Measurements from ENCODE around the gene SULT1C4. TPM values are rescaled to one million over a fixed set of nuclear protein-coding genes. Genes with fewer than 3 reads are reported as not detected.

SULT1C4 gene
- total and polyA plus RNA-seq, 2 experiments from 2014 or later, result 0.87 to 2.1 TPM

DNA sequence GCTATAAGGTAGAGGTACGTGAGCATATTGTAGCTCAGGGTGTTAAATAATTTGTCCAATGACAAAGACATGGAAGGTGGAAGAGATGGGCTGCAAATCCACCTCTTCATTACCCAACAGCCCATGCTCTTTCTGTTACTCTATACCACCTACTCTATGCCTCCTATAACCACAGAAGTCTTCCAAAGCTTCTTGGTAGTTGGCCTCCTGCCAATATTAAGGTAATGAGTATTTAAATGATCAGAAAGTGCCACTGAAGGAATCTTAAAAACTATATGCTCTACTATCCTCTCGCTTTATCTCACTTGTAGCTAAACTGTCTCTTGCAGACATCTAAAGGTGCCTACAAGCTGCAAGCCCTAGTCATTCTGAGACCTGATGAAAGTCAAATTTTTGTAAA, 48.0 kb upstream of the SULT1C4 start (continued):
- TF ChIP-seq, protein P1, sequence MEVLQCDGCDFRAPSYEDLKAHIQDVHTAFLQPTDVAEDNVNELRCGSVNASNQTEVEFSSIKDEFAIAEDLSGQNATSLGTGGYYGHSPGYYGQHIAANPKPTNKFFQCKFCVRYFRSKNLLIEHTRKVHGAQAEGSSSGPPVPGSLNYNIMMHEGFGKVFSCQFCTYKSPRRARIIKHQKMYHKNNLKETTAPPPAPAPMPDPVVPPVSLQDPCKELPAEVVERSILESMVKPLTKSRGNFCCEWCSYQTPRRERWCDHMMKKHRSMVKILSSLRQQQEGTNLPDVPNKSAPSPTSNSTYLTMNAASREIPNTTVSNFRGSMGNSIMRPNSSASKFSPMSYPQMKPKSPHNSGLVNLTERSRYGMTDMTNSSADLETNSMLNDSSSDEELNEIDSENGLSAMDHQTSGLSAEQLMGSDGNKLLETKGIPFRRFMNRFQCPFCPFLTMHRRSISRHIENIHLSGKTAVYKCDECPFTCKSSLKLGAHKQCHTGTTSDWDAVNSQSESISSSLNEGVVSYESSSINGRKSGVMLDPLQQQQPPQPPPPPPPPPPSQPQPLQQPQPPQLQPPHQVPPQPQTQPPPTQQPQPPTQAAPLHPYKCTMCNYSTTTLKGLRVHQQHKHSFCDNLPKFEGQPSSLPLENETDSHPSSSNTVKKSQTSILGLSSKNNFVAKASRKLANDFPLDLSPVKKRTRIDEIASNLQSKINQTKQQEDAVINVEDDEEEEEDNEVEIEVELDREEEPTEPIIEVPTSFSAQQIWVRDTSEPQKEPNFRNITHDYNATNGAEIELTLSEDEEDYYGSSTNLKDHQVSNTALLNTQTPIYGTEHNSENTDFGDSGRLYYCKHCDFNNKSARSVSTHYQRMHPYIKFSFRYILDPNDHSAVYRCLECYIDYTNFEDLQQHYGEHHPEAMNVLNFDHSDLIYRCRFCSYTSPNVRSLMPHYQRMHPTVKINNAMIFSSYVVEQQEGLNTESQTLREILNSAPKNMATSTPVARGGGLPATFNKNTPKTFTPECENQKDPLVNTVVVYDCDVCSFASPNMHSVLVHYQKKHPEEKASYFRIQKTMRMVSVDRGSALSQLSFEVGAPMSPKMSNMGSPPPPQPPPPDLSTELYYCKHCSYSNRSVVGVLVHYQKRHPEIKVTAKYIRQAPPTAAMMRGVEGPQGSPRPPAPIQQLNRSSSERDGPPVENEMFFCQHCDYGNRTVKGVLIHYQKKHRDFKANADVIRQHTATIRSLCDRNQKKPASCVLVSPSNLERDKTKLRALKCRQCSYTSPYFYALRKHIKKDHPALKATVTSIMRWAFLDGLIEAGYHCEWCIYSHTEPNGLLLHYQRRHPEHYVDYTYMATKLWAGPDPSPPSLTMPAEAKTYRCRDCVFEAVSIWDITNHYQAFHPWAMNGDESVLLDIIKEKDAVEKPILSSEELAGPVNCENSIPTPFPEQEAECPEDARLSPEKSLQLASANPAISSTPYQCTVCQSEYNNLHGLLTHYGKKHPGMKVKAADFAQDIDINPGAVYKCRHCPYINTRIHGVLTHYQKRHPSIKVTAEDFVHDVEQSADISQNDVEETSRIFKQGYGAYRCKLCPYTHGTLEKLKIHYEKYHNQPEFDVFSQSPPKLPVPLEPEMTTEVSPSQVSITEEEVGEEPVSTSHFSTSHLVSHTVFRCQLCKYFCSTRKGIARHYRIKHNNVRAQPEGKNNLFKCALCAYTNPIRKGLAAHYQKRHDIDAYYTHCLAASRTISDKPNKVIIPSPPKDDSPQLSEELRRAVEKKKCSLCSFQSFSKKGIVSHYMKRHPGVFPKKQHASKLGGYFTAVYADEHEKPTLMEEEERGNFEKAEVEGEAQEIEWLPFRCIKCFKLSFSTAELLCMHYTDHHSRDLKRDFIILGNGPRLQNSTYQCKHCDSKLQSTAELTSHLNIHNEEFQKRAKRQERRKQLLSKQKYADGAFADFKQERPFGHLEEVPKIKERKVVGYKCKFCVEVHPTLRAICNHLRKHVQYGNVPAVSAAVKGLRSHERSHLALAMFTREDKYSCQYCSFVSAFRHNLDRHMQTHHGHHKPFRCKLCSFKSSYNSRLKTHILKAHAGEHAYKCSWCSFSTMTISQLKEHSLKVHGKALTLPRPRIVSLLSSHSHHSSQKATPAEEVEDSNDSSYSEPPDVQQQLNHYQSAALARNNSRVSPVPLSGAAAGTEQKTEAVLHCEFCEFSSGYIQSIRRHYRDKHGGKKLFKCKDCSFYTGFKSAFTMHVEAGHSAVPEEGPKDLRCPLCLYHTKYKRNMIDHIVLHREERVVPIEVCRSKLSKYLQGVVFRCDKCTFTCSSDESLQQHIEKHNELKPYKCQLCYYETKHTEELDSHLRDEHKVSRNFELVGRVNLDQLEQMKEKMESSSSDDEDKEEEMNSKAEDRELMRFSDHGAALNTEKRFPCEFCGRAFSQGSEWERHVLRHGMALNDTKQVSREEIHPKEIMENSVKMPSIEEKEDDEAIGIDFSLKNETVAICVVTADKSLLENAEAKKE (CRISPR knock-in tag; IDR thresholded peaks at IDR 0.05), result no peak
- TF ChIP-seq STAT1 (IDR thresholded peaks at IDR 0.05; ENCODE audit: unreplicated experiment), result no peak
- no peak for TF ChIP-seq POLR2AphosphoS5 (IDR thresholded peaks at IDR 0.05; ENCODE audit: low read depth)

DNA sequence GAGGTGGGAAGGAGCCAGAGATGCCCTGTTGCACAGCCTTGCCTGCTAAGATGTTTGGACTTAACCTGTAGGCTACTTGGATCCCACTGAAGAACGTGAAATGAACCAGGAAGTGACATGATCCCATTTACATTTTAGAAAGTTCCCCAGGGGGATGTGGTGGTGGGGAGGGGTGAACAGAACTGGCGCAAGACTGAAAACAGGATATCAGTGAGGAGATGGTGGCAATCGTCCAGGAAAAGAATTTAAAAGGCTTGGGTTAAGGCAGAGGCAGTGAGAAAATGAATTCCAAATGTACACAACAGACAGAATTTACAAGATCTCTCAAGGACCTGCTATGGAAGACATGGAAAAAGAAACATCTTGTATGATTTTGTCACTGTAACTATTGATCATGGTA, 46.8 kb upstream of the SULT1C4 start:
- Histone ChIP-seq H3K4me1 (ENCODE audit: insufficient read depth) (no peaks in the 10 kb centered on the region), H3K4me3 (no peak overlapping the region), H2AFZ (0 out of 2 replicates have a peak overlapping the region, but pooled peaks have one; percentile 47), H3K9me2 (ENCODE audit: insufficient read depth) (peaks cover 12% of the 10 kb centered on the region; the same call in 1 of the 2 replicates), H3F3A (replicated peaks; ENCODE audit: low read depth) (no peaks in the 10 kb centered on the region), H3K27ac (ENCODE audit: low read depth) (no peak overlapping the region), H3K4me2 (no peak overlapping the region), H4K20me1 (replicated peaks; ENCODE audit: insufficient read depth) (no peaks in the 10 kb centered on the region), H3K36me3 (ENCODE audit: insufficient read depth) (no peaks in the 10 kb centered on the region), H3K27me3 (ENCODE audit: insufficient read depth) (no peaks in the 10 kb centered on the region), H3K79me2 (replicated peaks; ENCODE audit: insufficient read depth) (no peaks in the 10 kb centered on the region)
- Mint-ChIP-seq H3K27me3 (ENCODE audit: insufficient read depth, low read depth, poor library complexity) (no peaks in the 10 kb centered on the region), H3K4me1 (no peaks in the 10 kb centered on the region), H3K27ac (no peak overlapping the region), H3K4me3 (no peak overlapping the region), H3K9me3 (no peaks in the 10 kb centered on the region; the same call in 2 of the 3 replicates), H3K36me3 (ENCODE audit: low read depth) (no peaks in the 10 kb centered on the region)
- DNase-seq (ENCODE audit: low spot score) (no peak), ATAC-seq (no peak)
- TF ChIP-seq EZH2phosphoT487 (IDR thresholded peaks at IDR 0.05; ENCODE audit: unreplicated experiment) (no peak), EZH2 (IDR thresholded peaks at IDR 0.05; ENCODE audit: low read depth, unreplicated experiment) (no peak), CREB1 (CRISPR knock-in tag; IDR thresholded peaks at IDR 0.05; ENCODE audit: low read depth) (no peak), ZNF331 (CRISPR knock-in tag; IDR thresholded peaks at IDR 0.05; ENCODE audit: low read depth) (no peak), STAT1 (IDR thresholded peaks at IDR 0.05; ENCODE audit: unreplicated experiment) (no peak), POLR2AphosphoS5 (IDR thresholded peaks at IDR 0.05; ENCODE audit: low read depth) (no peak), ZNF114 (CRISPR knock-in tag; IDR thresholded peaks at IDR 0.05) (no peak), JUNB (IDR thresholded peaks at IDR 0.05; ENCODE audit: unreplicated experiment) (no peak)
- TF ChIP-seq, protein P2, sequence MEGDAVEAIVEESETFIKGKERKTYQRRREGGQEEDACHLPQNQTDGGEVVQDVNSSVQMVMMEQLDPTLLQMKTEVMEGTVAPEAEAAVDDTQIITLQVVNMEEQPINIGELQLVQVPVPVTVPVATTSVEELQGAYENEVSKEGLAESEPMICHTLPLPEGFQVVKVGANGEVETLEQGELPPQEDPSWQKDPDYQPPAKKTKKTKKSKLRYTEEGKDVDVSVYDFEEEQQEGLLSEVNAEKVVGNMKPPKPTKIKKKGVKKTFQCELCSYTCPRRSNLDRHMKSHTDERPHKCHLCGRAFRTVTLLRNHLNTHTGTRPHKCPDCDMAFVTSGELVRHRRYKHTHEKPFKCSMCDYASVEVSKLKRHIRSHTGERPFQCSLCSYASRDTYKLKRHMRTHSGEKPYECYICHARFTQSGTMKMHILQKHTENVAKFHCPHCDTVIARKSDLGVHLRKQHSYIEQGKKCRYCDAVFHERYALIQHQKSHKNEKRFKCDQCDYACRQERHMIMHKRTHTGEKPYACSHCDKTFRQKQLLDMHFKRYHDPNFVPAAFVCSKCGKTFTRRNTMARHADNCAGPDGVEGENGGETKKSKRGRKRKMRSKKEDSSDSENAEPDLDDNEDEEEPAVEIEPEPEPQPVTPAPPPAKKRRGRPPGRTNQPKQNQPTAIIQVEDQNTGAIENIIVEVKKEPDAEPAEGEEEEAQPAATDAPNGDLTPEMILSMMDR (conservative IDR thresholded peaks at IDR 0.05; ENCODE audit: low read depth in 2 of 2), result no peak
- TF ChIP-seq, protein P3, sequence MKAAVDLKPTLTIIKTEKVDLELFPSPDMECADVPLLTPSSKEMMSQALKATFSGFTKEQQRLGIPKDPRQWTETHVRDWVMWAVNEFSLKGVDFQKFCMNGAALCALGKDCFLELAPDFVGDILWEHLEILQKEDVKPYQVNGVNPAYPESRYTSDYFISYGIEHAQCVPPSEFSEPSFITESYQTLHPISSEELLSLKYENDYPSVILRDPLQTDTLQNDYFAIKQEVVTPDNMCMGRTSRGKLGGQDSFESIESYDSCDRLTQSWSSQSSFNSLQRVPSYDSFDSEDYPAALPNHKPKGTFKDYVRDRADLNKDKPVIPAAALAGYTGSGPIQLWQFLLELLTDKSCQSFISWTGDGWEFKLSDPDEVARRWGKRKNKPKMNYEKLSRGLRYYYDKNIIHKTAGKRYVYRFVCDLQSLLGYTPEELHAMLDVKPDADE (IDR thresholded peaks at IDR 0.05), result no peak
- TF ChIP-seq, protein P4, sequence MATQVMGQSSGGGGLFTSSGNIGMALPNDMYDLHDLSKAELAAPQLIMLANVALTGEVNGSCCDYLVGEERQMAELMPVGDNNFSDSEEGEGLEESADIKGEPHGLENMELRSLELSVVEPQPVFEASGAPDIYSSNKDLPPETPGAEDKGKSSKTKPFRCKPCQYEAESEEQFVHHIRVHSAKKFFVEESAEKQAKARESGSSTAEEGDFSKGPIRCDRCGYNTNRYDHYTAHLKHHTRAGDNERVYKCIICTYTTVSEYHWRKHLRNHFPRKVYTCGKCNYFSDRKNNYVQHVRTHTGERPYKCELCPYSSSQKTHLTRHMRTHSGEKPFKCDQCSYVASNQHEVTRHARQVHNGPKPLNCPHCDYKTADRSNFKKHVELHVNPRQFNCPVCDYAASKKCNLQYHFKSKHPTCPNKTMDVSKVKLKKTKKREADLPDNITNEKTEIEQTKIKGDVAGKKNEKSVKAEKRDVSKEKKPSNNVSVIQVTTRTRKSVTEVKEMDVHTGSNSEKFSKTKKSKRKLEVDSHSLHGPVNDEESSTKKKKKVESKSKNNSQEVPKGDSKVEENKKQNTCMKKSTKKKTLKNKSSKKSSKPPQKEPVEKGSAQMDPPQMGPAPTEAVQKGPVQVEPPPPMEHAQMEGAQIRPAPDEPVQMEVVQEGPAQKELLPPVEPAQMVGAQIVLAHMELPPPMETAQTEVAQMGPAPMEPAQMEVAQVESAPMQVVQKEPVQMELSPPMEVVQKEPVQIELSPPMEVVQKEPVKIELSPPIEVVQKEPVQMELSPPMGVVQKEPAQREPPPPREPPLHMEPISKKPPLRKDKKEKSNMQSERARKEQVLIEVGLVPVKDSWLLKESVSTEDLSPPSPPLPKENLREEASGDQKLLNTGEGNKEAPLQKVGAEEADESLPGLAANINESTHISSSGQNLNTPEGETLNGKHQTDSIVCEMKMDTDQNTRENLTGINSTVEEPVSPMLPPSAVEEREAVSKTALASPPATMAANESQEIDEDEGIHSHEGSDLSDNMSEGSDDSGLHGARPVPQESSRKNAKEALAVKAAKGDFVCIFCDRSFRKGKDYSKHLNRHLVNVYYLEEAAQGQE (IDR thresholded peaks at IDR 0.05; ENCODE audit: unreplicated experiment), result no peak

Data from GM23338 (cell line).